Suppressor macrophage treated with lipopolysaccharide for 4 hours (primary cell): ENCODE data around the gene ASB12.
"Not testable (repeated sequence)": the region's sequence is repeated elsewhere in the genome, so short reads cannot be mapped to it uniquely, and the experiment has no call there.

ENCODE experiments used
- DNase-seq: peaks from one replicate; pipeline ENCODE4 v3.0.0-alpha.2; 2020

Gene ASB12

DNA sequence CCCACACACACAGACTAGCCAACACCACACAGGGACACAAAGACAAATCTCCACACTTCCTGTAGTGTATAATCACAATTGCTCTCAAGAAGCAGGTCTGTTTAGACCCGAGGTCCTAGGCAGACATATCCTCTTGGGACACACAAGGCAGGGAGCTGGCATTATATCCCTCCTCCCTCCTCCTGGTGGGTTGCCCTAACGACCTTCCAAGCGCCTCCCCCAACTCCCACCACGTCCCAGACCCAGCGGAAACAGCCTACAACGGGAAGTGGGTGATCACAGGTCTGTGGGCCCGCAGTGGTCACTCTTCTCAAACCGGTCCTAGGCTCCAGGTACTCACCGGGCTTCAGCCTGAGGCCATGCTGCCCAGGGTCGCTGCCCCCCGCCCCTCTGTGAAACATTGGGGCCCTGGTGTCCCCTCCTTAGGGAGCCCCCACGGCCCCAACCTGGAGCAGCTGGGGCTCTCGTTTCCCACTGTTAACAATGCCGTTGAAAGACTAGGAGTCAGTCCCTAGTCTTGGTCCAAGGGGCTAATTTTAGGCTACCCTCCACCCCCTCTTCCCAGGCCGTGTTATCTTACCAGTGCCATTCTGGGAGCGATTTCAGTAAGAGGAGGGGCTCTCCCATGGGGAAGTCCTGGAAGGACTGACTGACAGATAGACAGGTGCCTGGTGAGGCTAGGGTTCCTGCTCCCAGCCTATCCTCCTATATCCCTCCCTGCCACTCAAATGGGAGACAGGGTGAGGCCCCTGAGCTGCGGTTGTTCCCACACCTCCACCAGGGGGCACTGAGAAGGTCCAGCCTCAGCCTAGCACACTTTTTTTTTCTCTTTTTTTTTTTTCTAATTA is at the start of gene ASB12:
Gene ASB12 (minus strand): TSS at position 485 of the 848 bp plus-strand sequence. CDS start 4,957 bp downstream, outside the sequence.
- DNase-seq = no peak

DNA sequence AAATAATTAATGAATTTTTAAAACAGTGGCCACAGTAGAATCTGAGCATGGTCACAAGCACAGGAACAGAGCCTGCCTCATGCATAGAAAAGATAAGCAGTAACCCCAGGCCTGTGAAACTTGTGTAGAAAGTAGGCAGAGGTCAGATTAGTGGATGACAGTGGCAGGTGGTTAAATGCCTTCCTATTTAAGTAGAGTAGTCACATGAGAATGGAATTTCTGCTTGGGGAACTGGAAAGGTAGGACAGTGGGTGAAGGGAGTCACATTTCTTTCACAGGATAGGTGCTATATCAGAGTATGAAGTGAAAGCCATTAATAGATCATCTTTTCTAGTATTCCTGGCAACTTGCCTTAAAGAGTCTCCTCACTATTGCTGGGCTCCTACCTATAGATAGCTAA is 34.9 kb upstream of the ASB12 start:
- no peak for DNase-seq

GRCh38 chrX:64229154-64229553 is 1.3 kb downstream of the ASB12 start:
- DNase-seq = no peak

- DNase-seq = no peak
Measured at GRCh38 chrX:64218023-64218422, 12.4 kb downstream of the ASB12 start.

GRCh38 chrX:64213989-64214388 is 16.4 kb downstream of the ASB12 start:
- not testable (repeated sequence) for DNase-seq

DNA sequence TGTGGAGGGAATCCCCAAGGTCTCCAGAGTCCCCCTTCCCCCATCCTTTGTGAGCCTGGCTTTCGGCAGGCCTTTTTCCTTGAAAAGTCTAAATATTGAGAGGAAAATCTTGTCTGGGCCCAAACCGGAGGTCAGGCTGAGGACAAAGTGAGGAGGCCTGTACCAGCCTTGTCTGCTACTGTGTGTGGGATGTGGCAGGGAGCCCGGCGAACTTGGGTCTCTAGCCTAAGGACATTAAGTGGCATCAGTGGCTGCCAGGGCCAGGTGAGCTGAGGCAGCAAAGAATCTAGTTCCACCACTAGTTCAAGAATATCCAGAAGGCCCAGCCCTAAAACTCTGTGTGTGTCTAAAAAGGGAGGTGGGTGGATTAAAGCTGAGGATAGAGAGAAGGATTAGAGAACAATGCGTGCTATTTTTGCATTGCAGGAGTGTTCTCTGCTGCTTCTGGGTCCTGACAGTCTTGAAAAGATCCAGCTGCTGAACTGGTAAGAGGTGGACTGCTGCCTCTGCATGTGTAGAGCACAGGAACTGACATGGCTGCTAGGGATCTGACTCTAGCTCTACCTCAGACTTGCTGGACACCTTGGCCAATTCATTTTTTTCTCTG is 23.7 kb downstream of the ASB12 start:
- DNase-seq = no peak

GRCh38 chrX:64205735-64206501 is 24.5 kb downstream of the ASB12 start:
- DNase-seq = peak; percentile 90

DNA sequence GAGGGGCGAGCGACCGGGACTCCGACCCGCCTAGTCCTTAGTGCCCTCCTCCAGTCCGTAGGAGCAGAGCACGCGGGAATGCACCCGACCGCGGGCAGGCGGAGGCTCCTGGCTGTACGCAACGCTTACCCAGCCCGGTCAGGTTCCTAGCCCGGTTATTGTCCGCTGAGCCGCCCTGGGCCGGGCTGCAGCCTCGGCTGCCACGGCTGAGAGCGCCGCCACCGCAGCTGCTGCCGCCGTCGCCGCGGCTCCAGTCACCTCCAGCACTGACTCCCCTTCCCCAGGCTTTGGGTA is 25.0 kb downstream of the ASB12 start, which contains the start of gene AMER1:
Gene AMER1 (minus strand): TSS at position 268 of the 294 bp plus-strand sequence. CDS start 12,422 bp downstream, outside the sequence.
- no peak for DNase-seq

- DNase-seq = peak; percentile 8
Measured at GRCh38 chrX:64204701-64205440, 25.5 kb downstream of the ASB12 start.

DNA sequence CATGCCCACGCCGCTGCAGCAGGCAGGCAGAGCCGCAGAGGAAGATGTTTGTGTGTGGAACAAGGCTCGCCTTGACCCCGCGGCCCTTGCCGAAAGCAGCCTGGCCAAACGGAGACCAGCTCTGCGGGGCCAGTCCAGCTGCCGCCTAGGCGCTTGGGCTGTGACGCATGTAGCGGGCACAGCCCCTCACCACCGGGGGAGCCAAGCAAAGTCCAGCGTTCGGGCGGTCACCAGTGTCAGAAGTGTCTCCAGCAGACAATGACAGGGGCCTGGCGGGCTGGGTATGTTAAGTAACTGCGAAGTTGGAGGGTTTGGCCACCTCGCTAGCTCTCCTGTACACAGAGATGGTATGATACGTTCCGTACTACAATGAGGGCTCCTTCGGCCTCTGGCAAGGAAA is 26.2 kb downstream of the ASB12 start:
- DNase-seq = no peak

- no peak for DNase-seq
Measured at GRCh38 chrX:64202808-64203325, 27.5 kb downstream of the ASB12 start.

- no peak for DNase-seq
Measured at GRCh38 chrX:64198036-64198435, 32.4 kb downstream of the ASB12 start.

DNA sequence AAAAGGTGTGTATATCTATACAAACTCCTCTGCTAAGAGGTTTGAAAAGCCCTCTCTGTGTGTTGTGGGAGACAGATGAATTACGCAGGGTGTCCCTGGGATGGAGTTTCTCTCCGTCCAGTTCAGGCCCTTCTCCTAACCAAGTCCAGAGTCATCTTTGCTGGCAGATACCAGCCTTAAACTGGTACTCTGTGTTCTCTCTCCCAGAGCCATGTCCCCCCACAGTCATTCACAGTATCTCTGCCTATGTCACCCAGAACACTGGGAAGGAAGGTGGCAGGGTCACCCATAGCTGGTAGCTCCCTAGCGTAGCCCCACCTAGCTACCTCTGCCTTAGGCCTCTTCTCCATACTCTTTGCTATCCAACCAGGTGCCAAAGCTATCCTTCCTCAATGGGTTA is 33.8 kb downstream of the ASB12 start:
- DNase-seq = no peak

DNA sequence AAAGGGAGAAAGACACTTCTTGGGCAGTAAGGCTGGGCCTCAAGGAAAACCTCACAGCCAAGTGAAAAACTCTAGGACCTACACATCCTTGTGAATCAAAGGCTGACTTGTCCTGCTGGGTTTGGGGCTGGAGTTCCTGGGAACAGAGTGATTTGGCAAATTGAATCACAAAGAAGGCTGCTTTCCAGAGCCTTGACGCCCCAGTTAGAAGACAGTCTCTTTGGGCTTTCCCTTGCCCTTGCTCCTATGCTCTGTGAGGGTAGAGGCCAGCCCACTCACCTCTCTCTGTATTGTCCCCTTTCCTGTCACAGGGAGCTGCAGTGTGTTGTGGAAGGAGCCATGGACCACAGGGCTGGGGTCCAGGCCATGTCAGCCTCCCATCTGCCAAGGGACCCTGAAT is 34.5 kb downstream of the ASB12 start:
- DNase-seq = no peak

DNA sequence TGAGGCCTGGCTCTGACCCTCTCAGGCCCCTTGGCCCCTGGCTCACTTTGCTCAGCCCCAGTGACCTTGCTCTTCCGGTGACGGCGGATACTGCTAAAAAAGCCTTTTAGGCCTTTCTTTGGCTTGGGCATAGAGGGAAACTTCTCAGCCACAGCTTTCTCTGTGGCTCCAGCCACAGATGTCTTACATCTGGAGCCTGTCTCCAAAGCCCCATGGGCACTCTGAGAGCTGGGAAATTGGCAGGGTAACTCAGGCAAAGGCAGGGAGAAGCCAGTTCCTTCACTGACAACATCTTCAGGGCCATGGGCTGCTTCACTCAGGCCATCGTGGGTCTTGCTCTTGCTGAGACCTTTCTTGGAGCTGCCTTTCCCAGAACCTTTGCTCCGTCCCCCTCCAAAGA is 37.7 kb downstream of the ASB12 start:
- no peak for DNase-seq

DNA sequence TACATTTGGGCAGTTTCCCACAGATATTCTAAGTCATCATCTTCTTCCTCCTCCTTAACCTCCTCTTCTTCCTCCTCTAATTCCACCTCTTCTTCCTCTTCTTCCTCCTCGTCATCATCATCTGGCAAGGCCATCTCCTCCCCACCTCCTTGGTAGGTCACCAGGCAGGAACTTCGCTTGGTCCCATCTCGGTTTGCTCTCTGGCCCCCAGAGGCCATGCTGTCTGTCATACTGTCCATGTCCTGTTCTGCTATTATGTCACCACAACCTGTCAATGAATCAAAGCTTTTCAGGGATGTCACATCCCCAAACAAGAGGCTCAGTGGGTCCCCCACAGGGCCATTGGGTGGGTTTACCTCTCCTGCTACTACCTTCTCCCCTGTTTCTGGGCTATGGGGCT is 38.4 kb downstream of the ASB12 start:
- DNase-seq = no peak

DNA sequence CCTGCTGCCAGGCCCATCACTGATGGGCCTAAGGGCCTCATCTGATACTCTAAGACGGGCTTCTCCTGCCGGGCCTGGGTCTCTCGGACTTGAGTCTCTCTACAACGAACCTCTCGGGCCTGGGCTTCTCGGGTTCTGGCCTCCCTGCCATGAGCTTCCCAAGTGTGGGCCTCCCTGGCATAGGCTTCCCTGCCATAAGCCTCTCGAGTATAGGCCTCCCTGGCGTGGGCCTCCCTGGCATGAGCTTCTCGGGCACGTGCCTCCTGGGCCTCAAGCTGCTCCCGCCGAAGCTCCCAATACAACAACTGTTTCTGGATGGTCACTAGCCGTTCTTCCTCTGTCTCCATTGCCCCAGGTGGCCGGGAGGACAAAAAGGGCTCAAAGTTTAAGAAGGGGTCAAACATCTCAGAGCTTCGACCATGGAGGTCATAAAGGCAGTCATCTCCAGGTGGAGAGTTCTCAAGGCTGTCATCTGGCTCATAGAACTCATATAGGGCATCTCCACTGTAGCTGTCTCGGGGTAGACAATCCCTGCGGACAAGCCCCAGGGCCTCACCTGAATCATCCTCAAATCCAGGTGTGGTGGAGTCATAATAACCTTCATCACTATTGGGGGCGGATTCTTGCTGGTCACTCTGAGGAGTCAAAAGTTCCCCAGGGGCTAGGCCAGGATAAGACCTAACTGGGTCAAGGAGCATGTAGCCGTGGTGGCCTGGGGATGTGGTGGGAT is 39.0 kb downstream of the ASB12 start:
- no peak for DNase-seq

DNA sequence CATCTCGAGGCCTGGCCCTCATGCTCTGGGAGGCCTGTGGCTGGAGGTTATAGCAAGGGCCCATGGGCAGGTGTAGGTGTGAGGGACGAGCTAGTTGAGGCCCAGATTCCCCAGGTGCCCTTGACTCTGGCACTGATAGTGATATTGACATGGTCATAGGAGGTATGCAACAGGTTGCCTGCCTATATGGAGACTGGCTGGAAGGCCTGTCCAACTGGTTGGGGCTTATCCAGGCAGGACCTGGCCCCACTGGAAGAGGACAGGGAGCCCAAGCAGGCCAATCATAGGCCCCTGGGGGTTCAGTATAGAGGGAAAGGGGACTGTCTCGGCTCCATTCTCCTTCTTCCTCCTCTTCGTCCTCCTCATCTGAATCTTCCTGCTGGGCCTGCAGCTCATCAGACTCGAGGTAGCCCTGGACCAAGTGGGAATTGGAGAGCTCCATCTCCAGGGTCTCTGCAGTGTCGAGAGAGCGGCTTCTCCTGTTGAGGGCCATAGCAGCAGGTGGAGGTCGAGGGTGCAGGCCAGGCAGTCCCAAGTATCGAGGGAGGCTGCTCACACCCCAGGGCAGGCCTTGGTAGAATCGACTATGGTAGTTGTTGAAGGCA is 40.2 kb downstream of the ASB12 start:
- no peak for DNase-seq

- no peak for DNase-seq
Measured at GRCh38 chrX:64188901-64189300, 41.5 kb downstream of the ASB12 start.

DNA sequence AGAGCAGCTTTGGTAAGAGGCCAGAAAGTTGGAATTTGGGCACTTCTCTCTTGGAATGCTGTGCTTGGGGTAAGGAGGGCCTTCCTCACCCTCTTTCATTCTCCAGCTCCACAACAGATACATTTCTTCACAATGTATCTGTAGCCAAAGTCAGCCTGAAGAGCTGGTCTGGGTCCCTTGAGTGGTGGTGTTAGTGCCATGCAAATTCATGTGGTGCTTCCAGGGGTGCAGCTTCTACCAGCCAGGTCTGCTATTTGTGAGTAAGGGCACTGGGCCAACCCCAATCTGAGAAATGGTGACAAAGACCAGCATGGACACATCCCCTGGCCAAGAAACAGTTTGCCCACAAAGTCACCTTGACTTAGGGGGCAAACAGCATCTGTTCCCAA is 42.7 kb downstream of the ASB12 start:
- no peak for DNase-seq

- DNase-seq = no peak
Measured at GRCh38 chrX:64186974-64187761, 43.2 kb downstream of the ASB12 start.
